AG04450 (cell line): ENCODE data around the gene VPS13D. TPM values are rescaled to one million over a fixed set of nuclear protein-coding genes. Genes with fewer than 3 reads are reported as not detected.

Experiments used
- CTCF ChIA-PET: fragments of 300-600, 350-600 bp; formaldehyde crosslinking; extraction: SDS; loops from one replicate; lab custom pipeline; 2022; ENCODE audit warnings: antibody characterized with exemption, inconsistent platforms; lab: Charles Lee
- POLR2A ChIA-PET: fragments of 350-600 bp; formaldehyde crosslinking; extraction: SDS; loops from one replicate; lab custom pipeline; 2021; ENCODE audit warnings: antibody characterized with exemption, inconsistent platforms; lab: Yijun Ruan, JAX
- DNase-seq: peaks from one replicate; pipeline ENCODE4 v3.0.0-alpha.2; 2011; ENCODE audit warnings: low read depth, low spot score
- H3K27ac ChIP-seq: one replicate; pipeline ENCODE4 v1.5.1; 2012; ENCODE audit warnings: low read depth, low read length, control low read depth
- H3K27me3 ChIP-seq: one replicate; pipeline ENCODE4 v1.6.0; 2012; ENCODE audit warnings: low read length; ENCODE audit not compliant: control insufficient read depth, insufficient read depth
- H3K4me3 ChIP-seq: 2 replicates; pipeline ENCODE4 v1.5.1; 2011; ENCODE audit warnings: mild to moderate bottlenecking, low read depth, low read length, control low read depth
- H3K9me3 ChIP-seq: 2 replicates; pipeline ENCODE4 v1.5.1; 2012; ENCODE audit warnings: low read length; ENCODE audit not compliant: control insufficient read depth, insufficient read depth
- CTCF ChIP-seq: IDR thresholded peaks from 2 replicates; pipeline ENCODE4 v1.5.1; 2011; ENCODE audit warnings: low read depth, low read length, control low read depth, inconsistent platforms
- polyA plus RNA-seq: library from polyadenylated mRNA; depleted of rRNA; stranded (reverse); fragments of >200 nt; gene quantifications from 2 replicates; pipeline ENCODE4 v1.2.3, GENCODE V29; 2011

The VPS13D gene
- polyA plus RNA-seq, 1 experiment: 18.3 TPM

GRCh38 chr1:12309783-12310742, 80.2 kb downstream of the VPS13D start:
- ChIA-PET POLR2A (no interaction called here), CTCF (interaction anchor here (0.7 to 7.4 kb wide), 5 partner anchors 9 to 350 kb away, joined by 3 to 131 read pairs (median 4); no protein-coding TSS in a partner anchor)
- H3K4me3 ChIP-seq: no peak overlapping the region
- H3K9me3 ChIP-seq: peaks cover 4% of the 10 kb centered on the region
- TF ChIP-seq CTCF: no peak
- DNase-seq: no peak
- no peak overlapping the region for H3K27ac ChIP-seq
- H3K27me3 ChIP-seq: no peaks in the 10 kb centered on the region

GRCh38 chr1:12314333-12314903, 84.6 kb downstream of the VPS13D start:
- no peak for DNase-seq
- H3K27ac ChIP-seq: no peak overlapping the region

DNA sequence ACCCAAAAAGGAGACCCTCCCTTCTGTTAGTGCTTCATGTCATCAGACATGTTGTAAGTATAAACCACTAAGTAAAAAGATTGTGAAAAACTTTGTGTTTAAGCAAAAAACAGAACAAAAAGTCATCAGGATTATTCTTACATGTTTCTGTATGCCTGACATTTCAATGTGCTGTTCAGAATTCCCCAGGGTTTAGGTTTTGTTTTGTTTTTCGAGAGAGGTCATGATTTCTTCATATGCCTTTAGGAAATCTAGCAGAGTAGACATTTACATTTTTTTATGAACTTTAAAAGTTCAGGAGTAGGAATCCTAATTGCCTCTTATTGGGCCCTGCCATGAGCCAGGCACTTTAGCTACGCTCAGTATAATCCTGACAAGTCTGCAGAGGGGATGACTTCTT, 85.3 kb downstream of the VPS13D start:
- H3K27me3 ChIP-seq: no peaks in the 10 kb centered on the region
- no peak overlapping the region for H3K27ac ChIP-seq
- H3K9me3 ChIP-seq: no peaks in the 10 kb centered on the region
- ChIA-PET CTCF (interaction anchor here (1.0 to 7.4 kb wide), 11 partner anchors 8 to 348 kb away, joined by 4 to 131 read pairs (median 6); partner anchors contain the start of gene DHRS3), POLR2A (no interaction called here)
- H3K4me3 ChIP-seq: no peak overlapping the region
- no peak for TF ChIP-seq CTCF
- DNase-seq: no peak

More at GRCh38 chr1:12314333-12314903, 84.6 kb downstream of the VPS13D start:
- CTCF ChIA-PET: interaction anchor here (0.6 to 7.4 kb wide), 19 partner anchors 9 to 366 kb away, joined by 3 to 131 read pairs (median 6); partner anchors contain the start of gene DHRS3
- Histone ChIP-seq H3K9me3 (no peaks in the 10 kb centered on the region), H3K27me3 (no peaks in the 10 kb centered on the region), H3K4me3 (no peak overlapping the region)
- TF ChIP-seq CTCF: peak; percentile 37
- POLR2A ChIA-PET: interaction anchor here (0.6 to 1.0 kb wide), 2 partner anchors 345 to 1443 kb away, joined by 4 to 6 read pairs; no protein-coding TSS in a partner anchor

- no peak overlapping the region for H3K4me3 ChIP-seq
- DNase-seq: no peak
- TF ChIP-seq CTCF: no peak
- ChIA-PET CTCF (interaction anchor here (0.5 kb wide), 1 partner anchor 513 kb away, joined by 3 read pairs; no protein-coding TSS in a partner anchor), POLR2A (no interaction called here)
- H3K27me3 ChIP-seq: no peaks in the 10 kb centered on the region
- H3K27ac ChIP-seq: no peak overlapping the region
- H3K9me3 ChIP-seq: no peaks in the 10 kb centered on the region
Observed at GRCh38 chr1:12316331-12316730, 86.5 kb downstream of the VPS13D start.
